NCI-H128 (cell line): Measurements from ENCODE around the gene MYLK.

ENCODE experiments used
- DNase-seq: peaks from one replicate; lab custom pipeline; 2025; ENCODE audit not compliant: unreplicated experiment; lab: John Stamatoyannopoulos, UW

The MYLK gene

DNA sequence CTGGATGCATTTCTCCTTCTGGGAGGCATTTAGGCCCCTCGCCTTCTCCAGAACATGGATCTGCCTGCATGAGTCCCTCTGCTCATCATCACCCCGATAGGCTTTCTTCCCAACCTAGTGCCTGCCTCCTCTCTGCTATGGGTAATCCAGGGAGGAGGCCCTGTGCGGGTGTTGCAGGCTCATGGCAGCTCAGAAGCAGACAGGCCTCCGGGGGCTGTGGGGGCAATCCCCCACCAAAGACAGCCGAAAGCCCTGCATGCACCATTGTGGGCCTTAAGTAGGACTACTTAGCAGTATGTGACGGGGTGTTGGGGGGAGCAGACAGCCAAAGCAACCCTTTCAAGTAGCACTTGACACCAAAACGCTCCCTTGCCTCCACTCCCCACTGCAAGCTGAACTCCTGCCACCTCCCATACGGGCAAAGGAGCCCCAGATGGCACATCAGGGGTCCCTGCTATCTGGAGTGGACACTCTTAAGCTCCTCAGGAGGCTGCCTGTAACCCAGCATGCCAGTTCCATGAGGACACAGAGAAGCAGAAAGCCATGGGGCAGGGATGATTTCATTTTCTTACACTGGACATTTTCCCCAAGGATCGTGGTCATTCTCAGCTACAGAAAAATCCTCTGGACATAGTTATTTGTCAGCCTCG is 200.5 kb downstream of the MYLK start:
- DNase-seq = no peak

DNA sequence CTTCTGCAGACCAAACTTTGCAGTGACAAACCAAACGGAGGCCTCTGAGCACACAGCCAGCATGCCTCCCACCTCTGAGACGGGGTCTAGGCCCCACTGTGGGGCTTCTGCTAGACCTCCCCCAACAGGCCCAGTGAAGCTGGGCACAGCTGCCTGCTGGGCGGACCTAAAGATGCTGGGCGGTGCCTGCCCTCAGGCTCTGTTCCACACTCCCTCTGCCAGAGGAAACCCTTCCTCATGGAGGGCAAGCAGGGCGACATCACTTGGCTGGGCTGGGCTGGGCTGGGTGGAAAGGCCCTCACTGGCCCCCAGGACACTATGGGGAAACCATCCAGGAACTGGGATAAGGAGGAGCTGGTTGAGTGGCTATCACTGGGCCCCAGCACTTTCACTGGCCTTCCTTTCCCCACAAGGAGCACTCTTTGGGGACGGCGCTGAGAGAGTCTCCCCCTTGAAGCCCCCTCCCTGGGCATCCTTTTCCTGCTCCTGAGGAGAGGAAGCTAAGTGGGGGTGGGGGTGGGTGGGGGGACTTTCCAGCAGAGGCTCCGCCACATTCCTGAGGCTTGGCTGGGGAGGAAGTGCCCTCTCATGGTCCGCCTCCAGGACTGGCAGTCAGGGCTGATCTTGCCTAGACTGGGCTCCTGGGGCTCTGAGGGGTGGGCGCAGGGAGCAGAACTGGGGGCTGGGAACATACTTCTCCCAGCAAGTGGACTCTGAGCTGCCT is 201.2 kb downstream of the MYLK start:
- DNase-seq = no peak

- DNase-seq = no peak
Measured at GRCh38 chr3:123682302-123682701, 201.8 kb downstream of the MYLK start.

DNA sequence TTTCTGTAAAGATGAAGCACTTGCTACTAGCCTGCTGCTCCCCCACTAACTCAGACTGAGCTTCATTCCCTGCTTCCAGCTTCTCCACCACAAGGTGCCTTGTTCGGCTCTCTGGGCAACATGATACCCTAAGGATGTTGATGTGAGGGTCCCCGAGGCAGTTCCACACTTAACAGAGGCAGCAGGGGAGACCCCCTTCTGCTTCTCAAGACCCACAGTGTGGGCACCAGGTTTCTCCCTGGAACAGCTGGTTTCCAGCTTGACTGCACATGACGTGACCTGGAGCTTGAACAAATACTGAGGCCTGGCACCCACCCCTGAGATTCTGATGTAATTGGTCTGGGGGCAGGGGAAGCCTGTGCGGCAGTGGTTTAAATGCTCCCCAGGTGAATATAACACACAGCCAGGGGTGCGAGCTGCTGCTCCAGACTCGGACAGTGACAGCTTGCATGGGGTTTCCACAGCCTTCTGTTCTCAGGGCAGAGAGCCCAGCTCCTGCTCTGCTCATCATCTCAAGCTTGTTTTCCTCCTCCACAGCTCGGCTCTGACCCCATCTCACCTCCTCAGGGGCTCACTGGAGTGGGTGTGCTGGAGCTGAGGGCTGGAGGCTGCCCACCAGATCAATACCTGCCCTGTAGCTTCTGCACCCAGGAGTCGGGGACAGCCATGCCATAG is 204.3 kb downstream of the MYLK start:
- DNase-seq = no peak

DNA sequence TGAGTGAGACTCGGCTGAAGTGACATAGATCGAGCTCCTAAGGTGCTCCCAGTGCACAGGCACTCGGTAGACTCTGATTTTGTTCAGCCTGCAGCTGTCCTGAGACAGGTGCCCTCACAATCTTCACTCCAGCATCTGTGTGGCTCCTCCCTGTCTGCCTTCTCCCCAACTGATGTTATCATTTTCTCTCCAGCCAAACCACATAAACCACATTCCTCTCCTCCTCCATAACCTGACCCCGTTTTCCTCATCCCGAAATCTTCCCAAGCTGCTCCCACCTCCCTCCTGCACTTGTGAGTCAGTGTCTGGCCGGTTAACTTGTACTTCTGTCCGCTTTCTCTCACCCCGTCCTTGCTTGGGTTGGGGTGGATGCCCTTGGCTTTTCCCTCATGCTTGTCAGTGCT is 206.0 kb downstream of the MYLK start:
- no peak for DNase-seq

DNA sequence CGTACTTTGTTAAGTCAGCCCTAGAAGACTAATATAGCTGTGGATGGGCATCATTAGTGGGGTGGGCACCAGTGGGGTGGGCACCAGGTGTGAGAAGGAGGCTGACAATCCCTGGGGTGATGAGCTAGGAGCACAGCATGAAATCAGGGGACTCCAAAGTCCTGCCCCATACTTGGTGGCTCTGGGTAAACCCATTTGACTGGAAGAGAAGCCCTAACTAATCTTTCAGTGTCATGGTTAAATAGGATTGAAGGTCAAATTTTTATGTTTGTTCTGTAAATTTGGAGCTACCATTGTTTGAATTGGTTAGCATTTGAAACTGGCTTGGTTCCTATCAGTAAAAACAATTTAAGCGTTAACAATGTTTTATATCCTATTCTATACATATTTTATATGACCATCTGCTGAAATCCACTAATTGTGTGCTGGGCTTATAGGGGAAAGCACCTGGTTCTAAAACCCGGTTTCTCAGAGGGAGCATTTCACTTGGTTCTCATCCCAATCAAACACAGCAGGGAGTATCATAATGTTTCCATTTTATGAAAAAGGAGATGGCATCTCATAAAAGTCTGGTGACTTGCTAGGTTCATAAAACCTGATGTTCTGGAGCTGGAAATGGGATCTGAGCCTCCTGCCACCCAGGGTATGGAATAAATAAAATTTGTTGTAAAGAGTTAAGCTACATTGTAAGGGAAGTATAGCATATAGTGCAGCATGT is 211.5 kb downstream of the MYLK start:
- no peak for DNase-seq

GRCh38 chr3:123670743-123671142 is 213.4 kb downstream of the MYLK start:
- no peak for DNase-seq

- DNase-seq = no peak
Measured at GRCh38 chr3:123668906-123669305, 215.2 kb downstream of the MYLK start.

- no peak for DNase-seq
Measured at GRCh38 chr3:123667784-123668183, 216.3 kb downstream of the MYLK start.

DNA sequence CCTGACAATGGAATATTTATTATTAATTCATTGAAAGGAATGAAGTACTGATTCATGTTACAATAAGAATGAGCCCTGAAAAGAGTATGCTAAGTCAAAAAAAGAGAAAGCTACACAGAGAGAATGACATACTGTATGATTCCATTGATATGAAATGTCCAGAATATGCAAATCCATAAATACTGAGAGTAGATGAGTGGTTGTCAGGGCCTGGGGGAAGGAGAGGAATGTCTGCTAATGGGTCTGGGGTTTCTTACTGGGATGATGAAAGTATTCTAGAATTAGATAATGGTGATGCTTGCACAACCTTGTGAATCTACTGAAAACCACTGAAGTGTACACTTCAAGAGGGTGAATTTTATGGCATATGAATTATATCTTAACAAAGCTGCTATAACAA is 219.4 kb downstream of the MYLK start:
- DNase-seq = no peak

DNA sequence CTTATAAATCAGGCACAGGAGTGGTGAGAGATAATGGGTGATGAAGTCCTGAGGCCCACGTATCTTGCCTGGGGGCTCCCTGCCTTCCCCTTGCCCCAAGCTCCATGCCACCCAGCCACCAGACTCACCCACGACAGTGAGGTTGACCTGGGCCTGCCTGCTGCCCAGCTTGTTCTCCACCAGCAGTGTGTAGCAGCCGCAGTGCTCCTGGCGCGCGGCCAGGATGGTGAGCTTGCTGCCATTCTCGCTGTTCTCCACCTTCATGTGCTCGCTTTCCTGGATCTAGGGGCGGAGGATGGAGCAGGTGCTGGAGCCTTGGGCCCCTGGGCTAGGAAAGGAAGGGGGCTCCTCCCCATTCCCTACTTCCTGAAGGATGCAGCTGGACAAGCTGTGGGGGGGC is 220.2 kb downstream of the MYLK start:
- no peak for DNase-seq

GRCh38 chr3:123661973-123662372 is 222.2 kb downstream of the MYLK start:
- no peak for DNase-seq

GRCh38 chr3:123660900-123661299 is 223.2 kb downstream of the MYLK start:
- DNase-seq = no peak

DNA sequence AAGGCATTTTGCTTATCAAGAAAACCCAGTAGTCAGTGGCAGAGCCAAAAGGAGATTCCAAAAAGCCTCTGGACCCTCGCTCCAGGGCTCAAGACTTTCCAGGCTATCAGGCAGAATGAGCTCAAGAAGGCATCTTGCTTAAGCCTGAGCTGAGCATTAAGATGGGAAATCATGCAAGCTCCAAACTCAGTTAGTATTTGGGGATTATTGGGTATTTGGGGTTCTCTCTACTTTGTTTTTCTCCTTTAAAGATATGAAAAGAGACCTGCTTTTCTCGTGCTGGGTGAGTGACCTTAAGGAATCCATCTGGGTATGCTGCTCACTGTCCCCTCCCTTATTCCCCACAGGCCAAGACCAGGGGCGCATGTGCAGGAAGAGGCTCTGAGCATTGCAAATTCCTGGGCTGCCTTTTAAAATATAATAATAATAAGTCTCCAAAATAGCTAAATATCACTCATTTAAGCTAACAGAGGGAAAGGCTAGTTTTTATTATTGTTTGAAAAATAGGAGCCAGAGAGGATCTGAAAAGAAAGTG is 223.9 kb downstream of the MYLK start:
- DNase-seq = no peak

GRCh38 chr3:123658852-123659206 is 225.3 kb downstream of the MYLK start:
- no peak for DNase-seq

- no peak for DNase-seq
Measured at GRCh38 chr3:123658118-123658851, 225.8 kb downstream of the MYLK start.

- no peak for DNase-seq
Measured at GRCh38 chr3:123657568-123657967, 226.6 kb downstream of the MYLK start.

DNA sequence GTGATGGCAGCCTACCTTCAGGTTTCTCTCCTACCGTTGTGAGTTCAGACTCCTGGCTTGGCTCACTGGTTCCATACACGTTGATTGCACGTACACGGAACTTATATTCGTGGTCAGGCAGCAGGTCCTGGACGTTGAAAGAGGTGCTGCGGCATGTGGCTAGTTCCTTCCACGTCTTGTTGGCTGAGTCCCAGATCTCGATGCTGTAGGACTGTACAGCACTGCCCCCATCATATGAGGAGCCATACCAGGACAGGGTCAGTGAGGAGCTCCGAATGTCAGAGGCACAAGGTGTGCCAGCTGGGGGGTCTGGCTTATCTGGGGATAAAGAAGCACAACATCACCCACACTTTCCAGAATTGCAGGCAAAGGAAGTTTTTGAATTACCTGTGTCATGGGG is 227.0 kb downstream of the MYLK start:
- DNase-seq = no peak

- no peak for DNase-seq
Measured at GRCh38 chr3:123656691-123657090, 227.4 kb downstream of the MYLK start.

DNA sequence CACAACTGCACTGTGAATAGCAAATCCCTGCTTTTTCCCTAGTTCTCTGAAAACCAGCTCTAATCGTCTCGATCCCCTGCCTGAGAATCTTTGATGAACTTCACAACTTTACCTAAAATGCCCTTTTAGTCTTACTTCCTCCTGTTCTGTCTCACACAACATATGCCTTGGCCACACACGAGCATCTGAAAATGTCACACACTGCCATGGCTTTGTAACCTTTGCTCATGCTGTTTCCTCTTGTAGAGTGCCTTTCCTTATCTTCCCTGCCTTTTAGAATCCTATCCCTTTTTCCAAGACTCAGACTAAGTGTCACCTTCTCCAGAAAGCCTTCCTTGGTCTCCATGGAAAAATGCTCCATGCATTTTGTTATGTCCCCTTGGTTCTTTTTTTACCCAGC is 227.9 kb downstream of the MYLK start:
- DNase-seq = no peak

DNA sequence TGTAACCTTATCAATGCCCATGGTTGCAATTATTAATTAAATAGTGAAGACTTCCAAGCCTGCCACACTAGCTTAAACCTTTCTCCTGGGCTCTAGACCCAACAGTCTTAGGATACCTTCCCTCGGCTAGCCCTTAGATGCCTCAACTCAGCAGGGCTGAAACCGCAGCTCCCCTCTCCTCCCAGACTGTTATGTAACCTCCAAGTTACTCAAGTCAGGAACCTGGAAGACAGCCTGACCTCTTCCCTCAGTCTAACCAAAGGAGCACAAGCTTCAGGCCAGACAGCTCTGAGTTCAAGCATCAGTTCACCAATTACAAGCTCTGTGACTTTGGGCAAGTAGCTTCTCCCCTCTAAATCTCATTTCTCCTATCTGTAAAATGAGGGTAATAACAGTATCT is 228.7 kb downstream of the MYLK start:
- no peak for DNase-seq
